Measurements from ENCODE around the gene PLXNA4.

The PLXNA4 gene

DNA sequence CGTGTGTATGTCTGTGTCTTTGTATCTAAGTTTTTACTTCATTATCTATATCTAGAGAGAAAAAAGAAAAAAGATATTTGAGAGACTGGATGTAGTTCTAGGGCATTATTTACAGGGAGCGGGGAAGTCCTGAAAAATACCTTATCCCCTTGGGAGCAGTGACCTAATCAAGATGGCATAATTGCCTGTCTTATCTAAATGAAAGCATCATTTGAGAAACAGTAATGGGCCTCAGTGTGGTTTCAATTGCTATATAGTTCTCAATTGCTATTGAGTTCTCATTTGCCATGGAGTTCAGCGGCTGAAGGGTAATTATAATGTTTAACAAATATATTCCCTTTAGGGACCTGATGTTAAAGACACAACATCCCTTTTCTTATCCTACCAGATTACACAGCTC, 216.5 kb downstream of the PLXNA4 start:
- TF ChIP-seq LEF1 (IDR thresholded peaks at IDR 0.05; ENCODE audit: borderline replicate concordance) (no peak), CTBP1 (IDR thresholded peaks at IDR 0.05; ENCODE audit: borderline replicate concordance) (no peak), L3MBTL2 (conservative IDR thresholded peaks at IDR 0.05) (no peak), FOXA1 (IDR thresholded peaks at IDR 0.05) (no peak), ZNF384 (IDR thresholded peaks at IDR 0.05) (no peak), ELF4 (IDR thresholded peaks at IDR 0.05) (no peak), ARNT (IDR thresholded peaks at IDR 0.05) (no peak), FOXK2 (IDR thresholded peaks at IDR 0.05) (no peak), NFRKB (IDR thresholded peaks at IDR 0.05) (no peak), HDGF (IDR thresholded peaks at IDR 0.05; ENCODE audit: borderline replicate concordance) (no peak), SUZ12 (IDR thresholded peaks at IDR 0.05) (no peak), SP1 (IDR thresholded peaks at IDR 0.05) (no peak), TARDBP (IDR thresholded peaks at IDR 0.05) (no peak), BHLHE40 (IDR thresholded peaks at IDR 0.05; ENCODE audit: borderline replicate concordance) (no peak), FOXM1 (IDR thresholded peaks at IDR 0.05; ENCODE audit: borderline replicate concordance) (no peak)
- TF ChIP-seq, protein P1, sequence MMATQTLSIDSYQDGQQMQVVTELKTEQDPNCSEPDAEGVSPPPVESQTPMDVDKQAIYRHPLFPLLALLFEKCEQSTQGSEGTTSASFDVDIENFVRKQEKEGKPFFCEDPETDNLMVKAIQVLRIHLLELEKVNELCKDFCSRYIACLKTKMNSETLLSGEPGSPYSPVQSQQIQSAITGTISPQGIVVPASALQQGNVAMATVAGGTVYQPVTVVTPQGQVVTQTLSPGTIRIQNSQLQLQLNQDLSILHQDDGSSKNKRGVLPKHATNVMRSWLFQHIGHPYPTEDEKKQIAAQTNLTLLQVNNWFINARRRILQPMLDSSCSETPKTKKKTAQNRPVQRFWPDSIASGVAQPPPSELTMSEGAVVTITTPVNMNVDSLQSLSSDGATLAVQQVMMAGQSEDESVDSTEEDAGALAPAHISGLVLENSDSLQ (IDR thresholded peaks at IDR 0.05): no peak
- DNase-seq (ENCODE audit: extremely low spot score): no peak
- CTCF ChIA-PET: no interaction called here
- POLR2A ChIA-PET: no interaction called here

DNA sequence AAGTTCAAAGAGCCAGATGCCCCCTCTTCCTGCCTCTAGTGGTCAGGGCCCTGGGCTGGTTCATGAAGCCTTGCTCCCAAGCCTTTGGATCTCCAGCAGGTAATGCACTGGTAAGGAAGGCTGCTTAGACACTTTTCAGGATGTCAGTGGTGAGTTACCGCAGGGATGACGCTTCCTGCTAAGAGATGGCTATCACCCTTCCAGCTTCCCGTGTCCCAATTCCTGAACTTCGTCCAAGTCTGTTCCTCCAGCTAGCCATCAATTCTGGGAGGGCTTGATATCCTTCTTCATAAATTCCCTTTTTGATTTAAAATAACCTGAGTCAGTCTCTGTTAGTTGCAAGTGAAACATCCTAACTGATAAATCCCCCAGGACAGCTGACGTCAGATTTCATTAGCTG, 221.2 kb downstream of the PLXNA4 start:
- ChIA-PET POLR2A (no interaction called here), CTCF (no interaction called here)
- DNase-seq (ENCODE audit: extremely low spot score): no peak
- no peak for TF ChIP-seq NFRKB (IDR thresholded peaks at IDR 0.05)
- no peak for TF ChIP-seq LEF1 (IDR thresholded peaks at IDR 0.05; ENCODE audit: borderline replicate concordance)

DNA sequence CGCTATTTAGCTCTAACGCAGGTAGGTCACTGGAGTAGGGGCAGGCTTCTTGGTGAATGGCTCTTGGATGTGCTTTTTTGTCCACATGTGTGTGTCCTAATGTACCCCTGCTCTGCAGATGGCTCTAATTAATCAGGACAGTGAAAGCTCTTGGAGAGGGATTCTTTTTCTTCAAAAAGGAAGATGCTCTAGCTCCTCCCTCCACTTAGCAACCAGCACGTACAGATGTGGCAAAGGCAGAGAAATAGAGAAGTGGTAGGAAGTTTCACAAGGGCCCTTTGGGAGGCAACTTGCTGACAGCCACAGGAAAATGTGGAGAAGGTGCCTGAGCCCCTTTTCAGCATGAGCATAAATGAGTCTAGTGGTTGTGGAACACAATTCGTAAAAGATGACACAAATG, 221.7 kb downstream of the PLXNA4 start:
- TF ChIP-seq SP1 (IDR thresholded peaks at IDR 0.05) (no peak), FOXK2 (IDR thresholded peaks at IDR 0.05) (no peak), ELF4 (IDR thresholded peaks at IDR 0.05) (no peak), BHLHE40 (IDR thresholded peaks at IDR 0.05; ENCODE audit: borderline replicate concordance) (no peak), LEF1 (IDR thresholded peaks at IDR 0.05; ENCODE audit: borderline replicate concordance) (no peak), FOXM1 (IDR thresholded peaks at IDR 0.05; ENCODE audit: borderline replicate concordance) (no peak), NFRKB (IDR thresholded peaks at IDR 0.05) (no peak), L3MBTL2 (conservative IDR thresholded peaks at IDR 0.05) (no peak), FOXA1 (IDR thresholded peaks at IDR 0.05) (no peak), HDGF (IDR thresholded peaks at IDR 0.05; ENCODE audit: borderline replicate concordance) (no peak), TARDBP (IDR thresholded peaks at IDR 0.05) (no peak), SUZ12 (IDR thresholded peaks at IDR 0.05) (no peak), ARNT (IDR thresholded peaks at IDR 0.05) (no peak), ZNF384 (IDR thresholded peaks at IDR 0.05) (no peak), CTBP1 (IDR thresholded peaks at IDR 0.05; ENCODE audit: borderline replicate concordance) (no peak)
- TF ChIP-seq, protein P1 (IDR thresholded peaks at IDR 0.05): no peak
- ChIA-PET POLR2A (no interaction called here), CTCF (no interaction called here)
- DNase-seq (ENCODE audit: extremely low spot score): no peak

DNA sequence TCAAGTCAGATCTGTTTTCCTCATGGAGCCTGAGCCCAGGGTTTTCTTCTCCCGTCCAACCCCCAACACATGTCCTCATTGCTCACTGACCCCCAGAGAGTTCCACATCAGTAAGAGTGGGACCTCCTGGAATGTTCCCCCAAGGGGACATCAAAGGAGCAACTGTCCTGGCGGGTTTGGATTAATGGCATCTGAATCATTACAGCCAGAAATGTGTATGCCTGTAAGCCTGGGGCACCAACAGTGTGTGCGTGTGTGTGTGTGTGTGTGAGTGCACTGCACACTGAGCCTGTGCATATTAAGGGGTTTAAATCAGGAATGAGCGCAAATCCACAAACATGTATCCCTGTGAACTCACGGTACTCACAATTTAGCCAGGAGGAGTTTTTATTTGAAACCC, 222.3 kb downstream of the PLXNA4 start:
- no peak for DNase-seq (ENCODE audit: extremely low spot score)
- TF ChIP-seq LEF1 (IDR thresholded peaks at IDR 0.05; ENCODE audit: borderline replicate concordance) (no peak), ARNT (IDR thresholded peaks at IDR 0.05) (no peak), FOXK2 (IDR thresholded peaks at IDR 0.05) (no peak), ELF4 (IDR thresholded peaks at IDR 0.05) (no peak), HDGF (IDR thresholded peaks at IDR 0.05; ENCODE audit: borderline replicate concordance) (no peak), SUZ12 (IDR thresholded peaks at IDR 0.05) (no peak), ZNF384 (IDR thresholded peaks at IDR 0.05) (no peak), NFRKB (IDR thresholded peaks at IDR 0.05) (no peak), TARDBP (IDR thresholded peaks at IDR 0.05) (no peak), CTBP1 (IDR thresholded peaks at IDR 0.05; ENCODE audit: borderline replicate concordance) (no peak), FOXM1 (IDR thresholded peaks at IDR 0.05; ENCODE audit: borderline replicate concordance) (no peak), SP1 (IDR thresholded peaks at IDR 0.05) (no peak)
- CTCF ChIA-PET: no interaction called here
- POLR2A ChIA-PET: no interaction called here

DNA sequence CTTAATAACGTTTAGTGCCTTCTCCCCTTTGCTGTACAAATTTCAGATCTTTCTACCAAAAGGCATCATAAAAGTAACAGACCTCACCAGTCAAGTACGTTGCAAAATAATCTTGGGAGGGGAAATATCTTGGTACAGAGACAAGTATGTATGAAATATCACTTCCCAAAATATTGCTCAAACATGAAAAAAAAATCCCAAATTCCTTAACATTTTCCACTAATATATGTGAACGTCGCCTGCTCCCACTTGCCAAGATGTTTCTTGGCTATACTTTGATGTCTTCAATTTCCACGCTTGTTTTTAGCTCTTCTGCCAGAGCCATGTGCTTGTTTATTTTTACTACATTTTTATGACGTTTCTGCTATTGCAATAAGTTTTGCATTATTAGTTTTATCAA, 223.5 kb downstream of the PLXNA4 start:
- TF ChIP-seq SUZ12 (IDR thresholded peaks at IDR 0.05) (no peak), FOXA1 (IDR thresholded peaks at IDR 0.05) (no peak), FOXM1 (IDR thresholded peaks at IDR 0.05; ENCODE audit: borderline replicate concordance) (no peak), L3MBTL2 (conservative IDR thresholded peaks at IDR 0.05) (no peak)
- TF ChIP-seq, protein P1 (IDR thresholded peaks at IDR 0.05): no peak

DNA sequence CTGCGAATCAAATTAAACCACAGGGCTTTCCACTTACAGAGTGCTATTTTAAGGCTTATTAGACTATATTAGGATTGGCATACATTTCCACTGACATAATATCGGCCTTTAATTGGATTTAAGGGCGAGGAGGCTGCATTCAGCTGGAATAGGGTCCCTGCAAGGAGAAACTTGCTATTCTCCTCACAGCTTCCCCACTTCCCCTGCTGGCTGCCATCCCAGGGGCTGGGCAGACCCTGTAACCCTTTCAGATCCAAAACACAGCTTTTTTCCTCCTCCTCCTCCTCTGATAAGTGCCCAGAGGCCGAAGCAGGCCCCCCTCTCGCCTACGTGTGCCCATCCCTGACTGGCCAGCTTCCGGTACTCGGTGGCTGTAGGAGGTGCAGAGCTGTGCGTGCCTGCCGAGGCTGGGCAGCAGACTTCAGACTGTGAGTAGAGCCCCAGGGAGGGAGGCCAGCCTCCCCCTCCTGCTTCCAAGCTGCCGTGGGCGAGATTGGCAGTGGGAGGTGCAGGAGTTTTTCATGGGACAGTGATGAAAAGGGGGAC, 224.2 kb downstream of the PLXNA4 start:
- no peak for DNase-seq (ENCODE audit: extremely low spot score)
- TF ChIP-seq LEF1 (IDR thresholded peaks at IDR 0.05; ENCODE audit: borderline replicate concordance) (no peak), TARDBP (IDR thresholded peaks at IDR 0.05) (no peak), L3MBTL2 (conservative IDR thresholded peaks at IDR 0.05) (no peak), NFRKB (IDR thresholded peaks at IDR 0.05) (no peak), ZNF384 (IDR thresholded peaks at IDR 0.05) (no peak), SP1 (IDR thresholded peaks at IDR 0.05) (no peak), ARNT (IDR thresholded peaks at IDR 0.05) (no peak), FOXK2 (IDR thresholded peaks at IDR 0.05) (no peak), BHLHE40 (IDR thresholded peaks at IDR 0.05; ENCODE audit: borderline replicate concordance) (no peak), CTBP1 (IDR thresholded peaks at IDR 0.05; ENCODE audit: borderline replicate concordance) (no peak), SUZ12 (IDR thresholded peaks at IDR 0.05) (no peak), HDGF (IDR thresholded peaks at IDR 0.05; ENCODE audit: borderline replicate concordance) (no peak), FOXM1 (IDR thresholded peaks at IDR 0.05; ENCODE audit: borderline replicate concordance) (no peak), ELF4 (IDR thresholded peaks at IDR 0.05) (no peak), FOXA1 (IDR thresholded peaks at IDR 0.05) (no peak)
- TF ChIP-seq, protein P1 (IDR thresholded peaks at IDR 0.05): no peak
- CTCF ChIA-PET: interaction anchor here (1.0 kb wide), 1 partner anchor 34 kb away, joined by 3 read pairs; no protein-coding TSS in a partner anchor
- POLR2A ChIA-PET: no interaction called here

More for the DNA sequence above, 223.5 kb downstream of the PLXNA4 start:
- ChIA-PET POLR2A (no interaction called here), CTCF (interaction anchor here (1.0 kb wide), 1 partner anchor 34 kb away, joined by 3 read pairs; no protein-coding TSS in a partner anchor)
- no peak for DNase-seq (ENCODE audit: extremely low spot score)
